Right lobe of liver (tissue), 6 donors: Measurements from ENCODE around the gene KSR2. TPM values are rescaled to one million over a fixed set of nuclear protein-coding genes. Genes with fewer than 3 reads are reported as not detected.
"Not testable (repeated sequence)": the region's sequence is repeated elsewhere in the genome, so short reads cannot be mapped to it uniquely, and the experiment has no call there.

Experiments used
- ATAC-seq, 4 donors: fragments of 200-7000 bp; cut with Tn5 transposase; one replicate each; pipeline ENCODE4 v1.9.1; 2020; ENCODE audit warnings: mild to moderate bottlenecking in 4 of 4, moderate library complexity in 4 of 4
- DNase-seq, 3 donors: peaks; one replicate each; pipeline ENCODE4 v3.0.0-alpha.2; 2020
- H3K27ac ChIP-seq, 3 donors: fragments of 200-600 bp; one replicate each; pipeline ENCODE4 v1.8.0; 2022
- H3K27me3 ChIP-seq, 2 donors: fragments of 200-600 bp; one replicate each; pipeline ENCODE4 v1.8.0; 2022
- H3K36me3 ChIP-seq, 4 donors: fragments of 200-600 bp; sonication (generic) in 1 of 4; one replicate each; pipeline versions ENCODE4 v1.5.1 to v1.8.0; 2017 to 2022; ENCODE audit warnings: control low read depth in 1 of 4
- H3K4me1 ChIP-seq, 4 donors: fragments of 200-600 bp; sonication (generic) in 1 of 4; one replicate each; pipeline versions ENCODE4 v1.5.1 to v1.8.0; 2017 to 2022; ENCODE audit warnings: control low read depth in 1 of 4
- H3K4me3 ChIP-seq, 3 donors: fragments of 200-600 bp; one replicate each; pipeline ENCODE4 v1.8.0; 2022
- H3K9me3 ChIP-seq, 4 donors: fragments of 200-600 bp; sonication (generic) in 1 of 4; one replicate each; pipeline versions ENCODE4 v1.5.1 to v1.8.0; 2017 to 2022; ENCODE audit warnings: control low read depth in 1 of 4
- POLR2A ChIP-seq: fragments of 450-650 bp; IDR thresholded peaks from one replicate; pipeline ENCODE4 v1.6.1; 2017; ENCODE audit warnings: antibody characterized with exemption, mild to moderate bottlenecking
- WGBS: methylation state at CpG from one replicate; pipeline ENCODE4 v1.1.6; 2018; ENCODE audit warnings: low coverage, low lambda C conversion rate; ENCODE audit not compliant: insufficient coverage; ENCODE audit errors: missing lambda C conversion rate; 5-methylcytosine and 5-hydroxymethylcytosine counted together
- intact Hi-C, 2 donors: fragments of 100-400 bp; cut with DNase I; formaldehyde crosslinking; loops; one replicate each; pipeline versions ENCODE4 v1.11.2 to v1.14.1; 2022
- total RNA-seq, 6 experiments: library from RNA; depleted of rRNA in 2 of 6; stranded (reverse); fragments of >200 nt in 2 of 6; fragmentation: NEBNext Ultra II Directional in 3 of 6; extraction: Animal tissue kit (Norgen Biotek cat#: 25700) in 3 of 6; gene quantifications; one replicate each; pipeline versions ENCODE4 v1.1.0 to v1.2.4, GENCODE V29; 2016 to 2023
- TF ChIP-seq, protein P1 (sequence below), 4 donors: fragments of 200-600 bp in 3 of 4; fragments of 450-650 bp in 1 of 4; IDR thresholded peaks; one replicate each; pipeline versions ENCODE4 v1.5.1 to v1.8.0; 2016 to 2022; ENCODE audit warnings: antibody characterized with exemption in 4 of 4, mild to moderate bottlenecking in 2 of 4
- donor health status: DM: no; HTN: yes; CAD: no.
- donor health status: DM: no; HTN: no; CAD: no.
- donor health status: DM: no; HTN: no; CAD: no.
- donor health status: DM: no; HTN: yes; CAD: no.
- donor health status: DM: no; HTN: yes; CAD: no.

Gene KSR2
- total RNA-seq, 6 experiments from 2014 or later, result 0.02 to 0.07 (median 0.02) TPM; not detected in 2

DNA sequence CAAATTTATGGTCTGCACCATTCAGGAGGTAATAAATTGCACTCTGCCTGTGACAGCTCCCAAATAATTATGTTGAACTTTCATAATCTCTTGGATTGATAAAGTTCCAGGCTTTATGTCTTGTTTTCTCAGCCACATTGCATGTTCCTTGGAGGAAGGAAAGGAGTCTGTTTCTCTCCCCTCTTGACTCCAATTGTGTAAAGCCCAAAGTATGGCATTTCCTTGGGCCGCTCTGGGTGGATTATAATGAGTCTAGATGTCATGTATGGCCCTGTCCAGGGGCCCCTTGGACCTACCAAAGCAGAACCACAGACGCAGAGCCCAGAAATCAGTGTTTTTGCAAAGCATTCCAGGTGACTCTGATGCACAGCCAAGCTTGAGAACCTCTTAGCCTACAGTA lies 160.8 kb downstream of the KSR2 start:
- DNase-seq, result no peak
- Histone ChIP-seq H3K27me3 (no peaks in the 10 kb centered on the region), H3K4me3 (no peak overlapping the region), H3K4me1 (peaks cover 0 to 4% (median 0%) of the 10 kb centered on the region in 4 donors), H3K36me3 (no peaks in the 10 kb centered on the region), H3K27ac (no peak overlapping the region), H3K9me3 (no peaks in the 10 kb centered on the region)
- no peak for ATAC-seq
- TF ChIP-seq, protein P1, sequence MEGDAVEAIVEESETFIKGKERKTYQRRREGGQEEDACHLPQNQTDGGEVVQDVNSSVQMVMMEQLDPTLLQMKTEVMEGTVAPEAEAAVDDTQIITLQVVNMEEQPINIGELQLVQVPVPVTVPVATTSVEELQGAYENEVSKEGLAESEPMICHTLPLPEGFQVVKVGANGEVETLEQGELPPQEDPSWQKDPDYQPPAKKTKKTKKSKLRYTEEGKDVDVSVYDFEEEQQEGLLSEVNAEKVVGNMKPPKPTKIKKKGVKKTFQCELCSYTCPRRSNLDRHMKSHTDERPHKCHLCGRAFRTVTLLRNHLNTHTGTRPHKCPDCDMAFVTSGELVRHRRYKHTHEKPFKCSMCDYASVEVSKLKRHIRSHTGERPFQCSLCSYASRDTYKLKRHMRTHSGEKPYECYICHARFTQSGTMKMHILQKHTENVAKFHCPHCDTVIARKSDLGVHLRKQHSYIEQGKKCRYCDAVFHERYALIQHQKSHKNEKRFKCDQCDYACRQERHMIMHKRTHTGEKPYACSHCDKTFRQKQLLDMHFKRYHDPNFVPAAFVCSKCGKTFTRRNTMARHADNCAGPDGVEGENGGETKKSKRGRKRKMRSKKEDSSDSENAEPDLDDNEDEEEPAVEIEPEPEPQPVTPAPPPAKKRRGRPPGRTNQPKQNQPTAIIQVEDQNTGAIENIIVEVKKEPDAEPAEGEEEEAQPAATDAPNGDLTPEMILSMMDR (IDR thresholded peaks at IDR 0.05), result no peak
- TF ChIP-seq POLR2A, result no peak
- WGBS, result 31% methylated on average over 2 of the region's 2 CpGs
- intact Hi-C loops, result no loop called here

DNA sequence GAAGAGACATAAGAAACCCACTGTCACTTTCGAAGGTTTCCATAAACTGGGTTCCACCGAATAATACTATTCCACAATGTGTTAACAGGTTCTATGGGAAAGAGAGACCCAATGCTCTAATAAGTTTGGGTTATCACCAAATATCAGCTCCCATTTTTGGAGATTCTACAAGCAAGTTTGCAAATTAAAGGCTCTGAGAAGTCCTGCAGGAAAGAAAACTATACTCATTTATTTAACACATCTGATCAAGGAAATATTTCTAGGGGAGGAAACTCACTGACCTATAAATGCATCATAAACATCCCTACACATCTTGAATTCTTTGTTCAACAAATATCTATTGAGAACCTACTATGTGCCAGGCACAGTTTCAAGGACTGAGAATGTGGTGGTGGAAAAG lies 161.4 kb downstream of the KSR2 start:
- Histone ChIP-seq H3K27ac (no peak overlapping the region), H3K36me3 (no peaks in the 10 kb centered on the region), H3K9me3 (no peaks in the 10 kb centered on the region), H3K4me1 (peaks cover 0 to 10% (median 0%) of the 10 kb centered on the region in 4 donors), H3K27me3 (no peaks in the 10 kb centered on the region), H3K4me3 (no peak overlapping the region)
- WGBS, result 80% methylated on average over 1 of the region's 2 CpGs
- ATAC-seq (no peak), DNase-seq (no peak)
- TF ChIP-seq, protein P1 (IDR thresholded peaks at IDR 0.05), result no peak
- TF ChIP-seq POLR2A, result no peak
- intact Hi-C loops, result no loop called here

DNA sequence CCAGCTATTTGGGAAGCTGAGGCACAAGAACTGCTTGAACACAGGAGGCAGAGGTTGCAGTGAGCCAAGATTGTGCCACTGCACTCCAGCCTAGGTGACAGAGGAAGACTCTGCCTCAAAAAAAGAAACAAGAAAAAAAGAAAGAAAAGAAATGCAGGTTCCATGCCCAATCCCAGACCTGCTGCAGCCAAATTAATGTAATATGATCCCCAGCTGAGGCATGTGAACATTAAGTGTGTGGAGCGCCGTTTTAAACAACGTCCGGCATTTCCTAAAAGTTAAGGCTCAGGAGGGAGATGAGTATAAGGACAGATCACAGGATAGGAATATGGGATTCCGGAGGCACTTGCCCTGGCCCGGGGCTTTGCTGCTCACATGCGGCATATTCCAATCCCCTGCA lies 162.9 kb downstream of the KSR2 start:
- no peak for ATAC-seq
- peaks cover 0 to 10% (median 0%) of the 10 kb centered on the region in 4 donors for H3K4me1 ChIP-seq
- 65% methylated on average over 6 of the region's 7 CpGs for WGBS
- TF ChIP-seq, protein P1 (IDR thresholded peaks at IDR 0.05), result no peak
- no peak for TF ChIP-seq POLR2A
- no peaks in the 10 kb centered on the region for H3K36me3 ChIP-seq
- H3K27ac ChIP-seq, result no peak overlapping the region
- H3K4me3 ChIP-seq, result no peak overlapping the region
- DNase-seq, result no peak
- intact Hi-C loops, result no loop called here
- H3K9me3 ChIP-seq, result no peaks in the 10 kb centered on the region
- H3K27me3 ChIP-seq, result no peaks in the 10 kb centered on the region

DNA sequence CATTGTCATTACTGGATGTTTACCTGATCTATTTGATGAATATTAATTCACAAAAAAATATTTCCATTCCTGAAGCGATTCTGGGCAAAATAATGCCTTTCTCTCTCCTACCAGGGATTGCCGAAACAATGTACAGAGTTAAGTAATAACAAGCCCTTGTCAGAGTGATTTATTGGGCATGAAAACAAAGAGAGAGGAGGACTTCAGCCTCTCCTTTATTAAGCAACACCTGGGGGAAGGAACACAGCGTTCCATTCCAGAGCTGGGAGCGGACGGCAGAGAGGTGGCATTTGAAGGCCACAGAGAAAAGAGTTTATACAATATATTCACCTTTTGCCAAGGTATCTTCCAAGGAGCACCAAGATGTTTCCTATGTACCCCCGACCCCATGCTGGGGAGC lies 165.8 kb downstream of the KSR2 start:
- intact Hi-C loops, result no loop called here
- Histone ChIP-seq H3K27me3 (no peaks in the 10 kb centered on the region), H3K4me3 (no peak overlapping the region), H3K27ac (no peak overlapping the region), H3K4me1 (peaks cover 0 to 10% (median 0%) of the 10 kb centered on the region in 4 donors), H3K36me3 (no peaks in the 10 kb centered on the region), H3K9me3 (no peaks in the 10 kb centered on the region)
- peak; percentile 79 to 93 (median 86) for ATAC-seq
- DNase-seq, result peak in 1 of 3 donors; percentile 52
- TF ChIP-seq, protein P1 (IDR thresholded peaks at IDR 0.05), result no peak
- no peak for TF ChIP-seq POLR2A
- WGBS, result 21% methylated on average over 5 of the region's 6 CpGs

DNA sequence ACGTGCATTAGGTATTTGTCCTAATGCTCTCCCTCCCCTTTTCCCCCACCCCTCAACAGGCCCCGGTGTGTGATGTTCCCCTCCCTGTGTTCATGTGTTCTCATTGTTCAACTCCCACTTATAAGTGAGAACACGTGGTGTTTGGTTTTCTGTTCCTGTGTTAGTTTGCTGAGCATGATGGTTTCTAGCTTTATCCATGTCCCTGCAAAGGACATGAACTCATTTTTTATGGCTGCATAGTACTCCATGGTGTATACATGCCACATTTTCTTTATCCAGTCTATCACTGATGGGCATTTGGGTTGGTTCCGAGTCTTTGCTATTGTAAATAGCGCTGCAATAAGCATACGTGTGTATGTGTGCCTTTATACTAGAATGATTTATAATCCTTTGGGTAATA lies 168.1 kb downstream of the KSR2 start:
- H3K27ac ChIP-seq, H3K36me3 ChIP-seq, H3K9me3 ChIP-seq, H3K27me3 ChIP-seq, DNase-seq, H3K4me3 ChIP-seq, ATAC-seq, intact Hi-C loops: not testable (repeated sequence)
- peaks cover 0 to 10% (median 0%) of the 10 kb centered on the region in 4 donors for H3K4me1 ChIP-seq
- 75% methylated on average over 4 of the region's 6 CpGs for WGBS
